Panc1 (cell line): ENCODE results near the gene SMPX. TPM values are rescaled to one million over a fixed set of nuclear protein-coding genes. Genes with fewer than 3 reads are reported as not detected.

Experiments used
- ATAC-seq: fragments of 200-7000 bp; cut with Tn5 transposase; 2 replicates; pipeline ENCODE4 v1.9.1; 2020; ENCODE audit warnings: mild to moderate bottlenecking, moderate library complexity
- BruUV-seq: library from RNA; stranded (reverse); fragments of 400-500 nt; replicated peaks from 2 replicates; lab custom pipeline; 2021; lab: Mats Ljungman, UMichigan
- CTCF ChIA-PET: fragments of 300-600 bp; sonication (Branson Sonifier 250); formaldehyde crosslinking; loops from one replicate; lab custom pipeline; 2022; ENCODE audit warnings: antibody characterized with exemption; lab: Charles Lee
- POLR2A ChIA-PET: fragments of 300-600 bp; sonication (Branson Sonifier 250); formaldehyde crosslinking; loops from one replicate; lab custom pipeline; 2022; ENCODE audit warnings: antibody characterized with exemption; lab: Charles Lee
- DNase-seq: peaks from one replicate; pipeline ENCODE4 v3.0.0-alpha.2; 2010; ENCODE audit warnings: low read depth, low spot score
- H3K27ac ChIP-seq: 2 replicates; pipeline ENCODE4 v1.5.1; 2011; ENCODE audit warnings: mild to moderate bottlenecking, low read length, inconsistent platforms
- H3K27me3 ChIP-seq: fragments of 200-500 bp; sonication (Bioruptor generic); 2 replicates; pipeline ENCODE4 v1.6.0; 2014; ENCODE audit warnings: low read length, inconsistent platforms; ENCODE audit not compliant: control insufficient read depth, insufficient read depth
- H3K36me3 ChIP-seq: fragments of 200-500 bp; sonication (Bioruptor generic); 2 replicates; pipeline ENCODE4 v1.5.1; 2014; ENCODE audit warnings: inconsistent platforms, mild to moderate bottlenecking, low read length, moderate library complexity; ENCODE audit not compliant: control insufficient read depth, insufficient read depth
- H3K4me1 ChIP-seq: 2 replicates; pipeline ENCODE4 v1.5.1; 2011; ENCODE audit warnings: inconsistent platforms, mild to moderate bottlenecking, low read length, moderate library complexity; ENCODE audit not compliant: control insufficient read depth, insufficient read depth
- H3K4me3 ChIP-seq, 2 experiments: 2 replicates each; pipeline ENCODE4 v1.5.1; 2011 to 2012; ENCODE audit warnings: low read depth in 2 of 2, low read length in 2 of 2, mild to moderate bottlenecking in 2 of 2, inconsistent platforms in 1 of 2, moderate library complexity in 1 of 2
- H3K9me3 ChIP-seq: fragments of 200-500 bp; sonication (Bioruptor generic); 2 replicates; pipeline ENCODE4 v1.5.1; 2014; ENCODE audit warnings: low read depth, mild to moderate bottlenecking, inconsistent platforms, low read length, moderate library complexity; ENCODE audit not compliant: control insufficient read depth, insufficient read depth
- POLR2AphosphoS5 ChIP-seq: IDR thresholded peaks from 2 replicates; pipeline ENCODE4 v1.6.1; 2012; ENCODE audit warnings: mild to moderate bottlenecking, low read depth, low read length, moderate library complexity
- SIN3A ChIP-seq: IDR thresholded peaks from 2 replicates; pipeline ENCODE4 v1.6.1; 2012; ENCODE audit warnings: low read depth, mild to moderate bottlenecking, low read length, moderate library complexity, borderline replicate concordance; ENCODE audit not compliant: insufficient read depth
- TCF7L2 ChIP-seq: IDR thresholded peaks from 2 replicates; pipeline ENCODE4 v1.6.1; 2011; ENCODE audit warnings: mild to moderate bottlenecking, low read depth, low read length, inconsistent platforms
- in situ Hi-C: cut with HindIII; loops from 2 replicates; pipeline ENCODE4 v1.10.0; 2016; ENCODE audit warnings: low sequenced_read_pairs, low pct_unique_long_range_greater_than_20kb
- intact Hi-C: fragments of 100-400 bp; cut with micrococcal nuclease; formaldehyde crosslinking; loops from one replicate; pipeline ENCODE4 v1.10.0; 2022; ENCODE audit not compliant: unreplicated experiment
- total RNA-seq: library from RNA; stranded (reverse); gene quantifications from one replicate; pipeline ENCODE4 v1.2.1, GENCODE V29; 2021; ENCODE audit not compliant: unreplicated experiment
- TF ChIP-seq, protein P1 (sequence below), 2 experiments: IDR thresholded peaks; 2 replicates each; pipeline ENCODE4 v1.6.1; 2011 to 2012; ENCODE audit warnings: low read depth in 2 of 2, control low read depth in 1 of 2, low read length in 1 of 2, mild to moderate bottlenecking in 1 of 2, moderate library complexity in 1 of 2; ENCODE audit not compliant: insufficient read depth in 1 of 2
- TF ChIP-seq, protein P2 (sequence below): fragments of 450-650 bp; IDR thresholded peaks from 2 replicates; pipeline ENCODE4 v1.5.1; 2017; ENCODE audit warnings: mild to moderate bottlenecking

Gene SMPX
- total RNA-seq, 1 experiment from 2014 or later: not detected

DNA sequence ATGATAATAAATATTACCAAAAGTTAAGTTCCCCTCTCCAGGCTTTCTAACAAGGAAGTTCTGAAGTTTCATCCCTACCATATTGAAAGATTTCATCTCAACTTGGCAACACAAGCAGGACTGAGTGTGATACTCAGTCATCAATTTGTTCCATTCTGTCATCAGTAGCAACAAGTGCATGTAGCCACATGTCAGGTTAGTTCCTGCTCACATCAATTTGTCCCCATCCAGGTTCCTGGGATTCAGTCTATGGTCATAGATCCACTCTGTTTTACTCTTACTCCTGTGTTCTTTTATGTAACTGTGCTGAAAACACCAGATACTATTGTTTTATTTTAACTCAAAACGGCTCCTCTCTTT lies 22.2 kb downstream of the SMPX start:
- DNase-seq (no peak), ATAC-seq (no peak)
- no peak overlapping the region for H3K27ac ChIP-seq
- intact Hi-C loops: no loop called here
- POLR2A ChIA-PET: no interaction called here
- no TSS peak for BruUV-seq
- H3K4me3 ChIP-seq: no peak overlapping the region
- no peaks in the 10 kb centered on the region for H3K4me1 ChIP-seq
- CTCF ChIA-PET: no interaction called here
- in situ Hi-C loops: no loop called here
- no peaks in the 10 kb centered on the region for H3K36me3 ChIP-seq
- H3K27me3 ChIP-seq: no peaks in the 10 kb centered on the region
- TF ChIP-seq, protein P1, sequence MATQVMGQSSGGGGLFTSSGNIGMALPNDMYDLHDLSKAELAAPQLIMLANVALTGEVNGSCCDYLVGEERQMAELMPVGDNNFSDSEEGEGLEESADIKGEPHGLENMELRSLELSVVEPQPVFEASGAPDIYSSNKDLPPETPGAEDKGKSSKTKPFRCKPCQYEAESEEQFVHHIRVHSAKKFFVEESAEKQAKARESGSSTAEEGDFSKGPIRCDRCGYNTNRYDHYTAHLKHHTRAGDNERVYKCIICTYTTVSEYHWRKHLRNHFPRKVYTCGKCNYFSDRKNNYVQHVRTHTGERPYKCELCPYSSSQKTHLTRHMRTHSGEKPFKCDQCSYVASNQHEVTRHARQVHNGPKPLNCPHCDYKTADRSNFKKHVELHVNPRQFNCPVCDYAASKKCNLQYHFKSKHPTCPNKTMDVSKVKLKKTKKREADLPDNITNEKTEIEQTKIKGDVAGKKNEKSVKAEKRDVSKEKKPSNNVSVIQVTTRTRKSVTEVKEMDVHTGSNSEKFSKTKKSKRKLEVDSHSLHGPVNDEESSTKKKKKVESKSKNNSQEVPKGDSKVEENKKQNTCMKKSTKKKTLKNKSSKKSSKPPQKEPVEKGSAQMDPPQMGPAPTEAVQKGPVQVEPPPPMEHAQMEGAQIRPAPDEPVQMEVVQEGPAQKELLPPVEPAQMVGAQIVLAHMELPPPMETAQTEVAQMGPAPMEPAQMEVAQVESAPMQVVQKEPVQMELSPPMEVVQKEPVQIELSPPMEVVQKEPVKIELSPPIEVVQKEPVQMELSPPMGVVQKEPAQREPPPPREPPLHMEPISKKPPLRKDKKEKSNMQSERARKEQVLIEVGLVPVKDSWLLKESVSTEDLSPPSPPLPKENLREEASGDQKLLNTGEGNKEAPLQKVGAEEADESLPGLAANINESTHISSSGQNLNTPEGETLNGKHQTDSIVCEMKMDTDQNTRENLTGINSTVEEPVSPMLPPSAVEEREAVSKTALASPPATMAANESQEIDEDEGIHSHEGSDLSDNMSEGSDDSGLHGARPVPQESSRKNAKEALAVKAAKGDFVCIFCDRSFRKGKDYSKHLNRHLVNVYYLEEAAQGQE (IDR thresholded peaks at IDR 0.05; ENCODE audit: insufficient read depth in 1 of 2, low read depth in 2 of 2, low read length in 1 of 2): no peak
- TF ChIP-seq, protein P2, sequence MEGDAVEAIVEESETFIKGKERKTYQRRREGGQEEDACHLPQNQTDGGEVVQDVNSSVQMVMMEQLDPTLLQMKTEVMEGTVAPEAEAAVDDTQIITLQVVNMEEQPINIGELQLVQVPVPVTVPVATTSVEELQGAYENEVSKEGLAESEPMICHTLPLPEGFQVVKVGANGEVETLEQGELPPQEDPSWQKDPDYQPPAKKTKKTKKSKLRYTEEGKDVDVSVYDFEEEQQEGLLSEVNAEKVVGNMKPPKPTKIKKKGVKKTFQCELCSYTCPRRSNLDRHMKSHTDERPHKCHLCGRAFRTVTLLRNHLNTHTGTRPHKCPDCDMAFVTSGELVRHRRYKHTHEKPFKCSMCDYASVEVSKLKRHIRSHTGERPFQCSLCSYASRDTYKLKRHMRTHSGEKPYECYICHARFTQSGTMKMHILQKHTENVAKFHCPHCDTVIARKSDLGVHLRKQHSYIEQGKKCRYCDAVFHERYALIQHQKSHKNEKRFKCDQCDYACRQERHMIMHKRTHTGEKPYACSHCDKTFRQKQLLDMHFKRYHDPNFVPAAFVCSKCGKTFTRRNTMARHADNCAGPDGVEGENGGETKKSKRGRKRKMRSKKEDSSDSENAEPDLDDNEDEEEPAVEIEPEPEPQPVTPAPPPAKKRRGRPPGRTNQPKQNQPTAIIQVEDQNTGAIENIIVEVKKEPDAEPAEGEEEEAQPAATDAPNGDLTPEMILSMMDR: no peak
- TF ChIP-seq POLR2AphosphoS5 (no peak), SIN3A (no peak), TCF7L2 (no peak)
- no peaks in the 10 kb centered on the region for H3K9me3 ChIP-seq

DNA sequence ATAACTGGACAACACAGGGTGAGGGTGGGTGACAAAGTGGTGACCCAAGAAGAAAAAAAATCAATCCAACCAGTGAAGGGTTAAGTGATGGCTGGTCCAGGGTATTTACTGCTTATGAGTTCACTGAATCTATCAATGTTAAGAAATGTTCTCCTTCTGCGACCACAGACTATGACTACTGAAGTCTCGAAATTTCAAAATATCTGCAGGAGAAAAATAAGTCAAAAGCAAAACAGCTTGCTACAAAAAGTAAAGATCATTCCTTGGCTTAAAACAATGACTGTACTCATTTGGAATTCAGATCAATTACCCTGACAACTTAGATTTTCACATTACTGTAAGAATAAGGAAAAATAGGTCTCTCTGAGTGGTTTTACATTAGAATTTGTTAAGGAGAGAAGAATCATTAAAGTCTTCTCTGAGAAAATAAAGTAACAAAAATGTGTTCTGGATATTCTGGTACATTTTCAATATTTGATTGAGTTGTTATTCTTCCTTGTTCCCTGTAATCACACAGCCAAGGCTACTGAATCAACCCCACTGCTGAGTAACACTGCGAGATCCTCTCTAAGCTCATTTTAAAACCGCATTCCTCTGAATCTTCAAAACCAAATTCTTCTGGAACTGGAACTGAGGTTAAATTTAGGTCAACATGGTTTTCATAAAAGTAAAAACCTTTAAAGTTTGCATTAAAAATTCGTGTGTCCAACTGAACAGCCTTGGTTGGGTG lies 22.7 kb downstream of the SMPX start:
- Histone ChIP-seq H3K36me3 (no peaks in the 10 kb centered on the region), H3K4me3 (no peak overlapping the region), H3K9me3 (no peaks in the 10 kb centered on the region), H3K27me3 (no peaks in the 10 kb centered on the region), H3K27ac (no peak overlapping the region), H3K4me1 (no peaks in the 10 kb centered on the region)
- CTCF ChIA-PET: no interaction called here
- in situ Hi-C loops (no loop called here), intact Hi-C loops (no loop called here)
- ATAC-seq (no peak), DNase-seq (no peak)
- BruUV-seq: no TSS peak
- POLR2A ChIA-PET: no interaction called here
- TF ChIP-seq TCF7L2: no peak
- TF ChIP-seq, protein P2: no peak
- no peak for TF ChIP-seq SIN3A
- TF ChIP-seq, protein P1 (IDR thresholded peaks at IDR 0.05; ENCODE audit: insufficient read depth in 1 of 2, low read depth in 2 of 2, low read length in 1 of 2): no peak
- TF ChIP-seq POLR2AphosphoS5: no peak
